ENCODE results near the gene WNT7B.

DNA sequence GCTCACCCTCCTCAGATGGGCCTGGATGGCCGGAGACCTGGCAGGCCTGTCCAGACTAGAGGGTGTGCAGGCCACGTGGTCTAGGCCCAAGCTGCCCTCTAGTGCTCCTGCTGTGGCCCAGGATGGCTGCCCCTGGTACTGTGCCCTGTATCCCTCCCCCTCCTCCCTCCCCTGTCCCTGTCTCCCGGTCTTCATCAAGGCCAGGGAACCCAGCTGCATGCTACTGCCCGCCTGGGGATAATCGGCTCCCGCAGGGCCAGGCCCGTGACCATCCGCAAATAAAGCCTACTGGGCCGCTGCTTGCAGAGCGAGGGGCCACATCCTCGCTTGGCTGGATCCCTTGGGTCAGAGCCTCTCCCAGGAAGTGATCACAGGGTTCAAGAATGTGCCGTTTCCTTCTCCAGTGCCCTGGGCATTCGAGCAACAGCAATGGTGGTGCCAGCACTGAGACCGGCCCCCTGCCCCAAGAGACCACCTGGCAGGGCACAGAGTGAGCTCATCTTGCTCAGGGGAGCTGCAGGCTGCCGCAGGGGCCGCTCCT, 51.1 kb downstream of the WNT7B start:
- TF ChIP-seq PATZ1 (CRISPR knock-in tag; IDR thresholded peaks at IDR 0.05; ENCODE audit: borderline replicate concordance) (no peak), ZFP3 (CRISPR knock-in tag; IDR thresholded peaks at IDR 0.05) (no peak), TOX (CRISPR knock-in tag; IDR thresholded peaks at IDR 0.05; ENCODE audit: borderline replicate concordance) (no peak), CREB5 (CRISPR knock-in tag; IDR thresholded peaks at IDR 0.05; ENCODE audit: low read depth) (no peak), ZNF70 (CRISPR knock-in tag; IDR thresholded peaks at IDR 0.05) (no peak), POU6F1 (CRISPR knock-in tag; IDR thresholded peaks at IDR 0.05; ENCODE audit: borderline replicate concordance, low read depth) (no peak), ARNTL (CRISPR knock-in tag; IDR thresholded peaks at IDR 0.05; ENCODE audit: borderline replicate concordance, low read depth) (no peak), ZNF565 (CRISPR knock-in tag; conservative IDR thresholded peaks at IDR 0.05; ENCODE audit: low read depth) (no peak), ESRRG (CRISPR knock-in tag; IDR thresholded peaks at IDR 0.05) (no peak), ZC3H10 (CRISPR knock-in tag; IDR thresholded peaks at IDR 0.05) (no peak), RARB (CRISPR knock-in tag; IDR thresholded peaks at IDR 0.05) (no peak), CSRNP3 (CRISPR knock-in tag; IDR thresholded peaks at IDR 0.05) (no peak), ZFP30 (CRISPR knock-in tag; IDR thresholded peaks at IDR 0.05) (no peak)
